HG03108 (cell line): Measurements from ENCODE around the gene SORCS2.

Experiments
- ATAC-seq: cut with Tn5 transposase; IDR thresholded peaks from one replicate; pipeline ENCODE4 v1.9.1; 2021; ENCODE audit warnings: moderate library complexity; ENCODE audit not compliant: unreplicated experiment

The SORCS2 gene

GRCh38 chr4:7384929-7385890 lies 192.9 kb downstream of the SORCS2 start:
- no peak for ATAC-seq

- no peak for ATAC-seq
Measured at GRCh38 chr4:7387925-7388324, 195.6 kb downstream of the SORCS2 start.

GRCh38 chr4:7388627-7389026 lies 196.3 kb downstream of the SORCS2 start:
- ATAC-seq: no peak

GRCh38 chr4:7389101-7389701 lies 196.9 kb downstream of the SORCS2 start:
- ATAC-seq: no peak

- no peak for ATAC-seq
Measured at GRCh38 chr4:7389719-7390118, 197.4 kb downstream of the SORCS2 start.

GRCh38 chr4:7390336-7390735 lies 198.0 kb downstream of the SORCS2 start:
- ATAC-seq: no peak

GRCh38 chr4:7390906-7391636 lies 198.7 kb downstream of the SORCS2 start:
- no peak for ATAC-seq

- no peak for ATAC-seq
Measured at GRCh38 chr4:7391637-7392437, 199.5 kb downstream of the SORCS2 start.

- no peak for ATAC-seq
Measured at GRCh38 chr4:7392438-7393421, 200.4 kb downstream of the SORCS2 start.

GRCh38 chr4:7393601-7394575 lies 201.6 kb downstream of the SORCS2 start:
- no peak for ATAC-seq

- no peak for ATAC-seq
Measured at GRCh38 chr4:7394681-7395451, 202.5 kb downstream of the SORCS2 start.

GRCh38 chr4:7395645-7396044 lies 203.3 kb downstream of the SORCS2 start:
- ATAC-seq: no peak

GRCh38 chr4:7396186-7396910 lies 204.0 kb downstream of the SORCS2 start:
- ATAC-seq: no peak

GRCh38 chr4:7397206-7398103 lies 205.1 kb downstream of the SORCS2 start:
- ATAC-seq: no peak

GRCh38 chr4:7398104-7398423 lies 205.7 kb downstream of the SORCS2 start:
- ATAC-seq: no peak

- no peak for ATAC-seq
Measured at GRCh38 chr4:7398788-7399439, 206.6 kb downstream of the SORCS2 start.
